HG03378 (cell line): ENCODE results near the gene ADD1.

Experiments used
- ATAC-seq: cut with Tn5 transposase; IDR thresholded peaks from one replicate; pipeline ENCODE4 v1.9.1; 2021; ENCODE audit warnings: mild to moderate bottlenecking, moderate library complexity; ENCODE audit not compliant: unreplicated experiment

The ADD1 gene

DNA sequence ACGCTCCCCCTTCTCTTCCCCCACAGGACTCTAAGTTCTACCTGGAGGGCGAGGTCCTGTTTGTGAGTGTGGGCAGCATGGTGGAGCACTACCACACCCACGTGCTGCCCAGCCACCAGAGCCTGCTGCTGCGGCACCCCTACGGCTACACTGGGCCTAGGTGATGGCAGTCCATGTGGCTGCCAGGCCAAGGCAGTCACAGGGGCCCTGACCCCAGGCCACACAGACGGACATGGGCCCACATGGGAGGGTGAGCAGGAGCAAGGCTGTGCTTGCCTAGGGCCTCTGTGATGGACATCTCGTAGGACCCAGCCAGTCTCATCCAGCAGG is 10.0 kb upstream of the ADD1 start:
- no peak for ATAC-seq

DNA sequence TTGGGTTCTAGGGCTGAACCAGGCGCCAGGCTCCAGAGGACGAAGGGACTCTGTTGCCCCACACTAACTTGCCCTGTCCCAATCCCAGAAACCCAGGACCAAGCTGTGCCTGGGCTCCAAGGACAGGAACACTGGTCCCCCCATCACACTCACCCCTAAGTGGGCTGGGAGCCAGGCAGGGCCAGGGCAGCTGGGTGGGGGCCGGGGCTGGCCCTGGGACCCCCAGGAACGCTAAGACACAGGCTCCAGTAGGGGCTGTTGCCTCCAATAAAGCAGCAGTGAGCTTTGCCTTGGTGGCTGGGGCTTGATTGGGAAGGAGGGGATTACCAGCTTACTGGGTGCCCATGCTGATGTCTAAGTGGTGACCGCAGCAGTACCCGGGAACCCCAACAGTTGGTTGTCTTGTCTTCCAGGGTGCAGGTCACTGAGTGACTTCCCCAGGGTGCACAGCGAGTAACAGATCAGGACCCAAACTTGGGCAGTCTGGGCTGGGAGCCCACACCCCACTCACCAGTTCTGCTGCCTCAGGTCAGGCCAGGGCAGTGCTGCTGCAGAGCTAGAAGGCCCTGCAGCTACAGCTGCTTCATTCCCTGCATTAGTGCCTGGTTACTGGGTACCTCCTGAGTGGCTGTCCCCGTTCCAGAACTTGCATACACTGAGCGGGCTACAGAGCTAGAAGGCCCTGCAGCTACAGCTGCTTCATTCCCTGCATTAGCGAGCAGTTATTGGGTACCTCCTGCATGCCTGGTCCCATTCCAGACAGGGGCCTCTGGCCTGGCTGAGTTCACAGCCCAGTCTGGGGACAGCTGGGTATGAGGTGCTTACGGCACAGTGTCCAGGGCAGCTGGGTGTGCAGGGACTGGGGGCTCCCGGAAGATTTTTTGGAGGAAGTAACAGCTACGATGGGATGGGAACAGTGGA is 9.4 kb upstream of the ADD1 start:
- no peak for ATAC-seq

DNA sequence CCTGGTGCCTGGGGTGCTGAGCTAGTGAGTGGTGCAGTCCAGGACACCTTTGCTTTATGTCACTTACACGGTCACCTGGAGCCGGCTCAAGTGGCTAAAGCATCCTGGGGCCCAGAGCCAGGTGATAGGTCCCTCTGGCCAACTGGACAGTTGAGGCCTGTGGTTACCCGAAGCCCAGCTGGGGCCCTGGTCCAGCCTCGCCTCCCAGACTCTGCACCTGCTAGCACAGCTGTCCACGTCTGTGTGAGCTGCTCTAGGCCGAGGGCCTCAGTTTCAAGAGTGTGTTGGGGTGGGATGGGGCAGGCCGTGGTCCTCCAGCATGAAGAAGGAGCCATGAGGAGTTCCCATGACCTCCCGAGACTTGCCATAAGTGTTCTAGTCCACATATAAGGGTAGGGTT is 7.7 kb upstream of the ADD1 start:
- ATAC-seq: no peak

DNA sequence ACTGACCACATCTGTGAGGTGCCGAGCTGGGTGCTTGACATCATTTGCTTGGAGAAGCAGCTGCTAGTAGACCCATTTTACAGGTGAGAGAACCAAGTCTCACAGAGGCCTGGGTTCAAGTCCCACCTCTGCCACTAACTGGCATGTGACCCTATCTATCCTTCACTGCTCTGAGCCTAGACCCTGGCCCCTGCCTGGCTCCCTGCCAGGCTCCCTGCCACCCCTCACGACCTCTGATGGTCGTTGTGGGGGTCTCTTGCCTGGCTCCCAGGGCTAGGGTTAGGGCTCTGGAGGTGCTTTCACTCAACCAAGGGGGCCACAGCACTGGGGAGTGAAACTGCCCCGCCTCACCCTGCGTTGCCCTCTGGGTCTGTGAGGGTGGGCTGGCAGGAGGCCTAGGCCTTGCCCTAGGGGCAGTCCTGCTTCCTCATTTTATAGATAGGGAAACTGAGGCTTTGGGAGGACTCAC is 7.2 kb upstream of the ADD1 start:
- no peak for ATAC-seq

DNA sequence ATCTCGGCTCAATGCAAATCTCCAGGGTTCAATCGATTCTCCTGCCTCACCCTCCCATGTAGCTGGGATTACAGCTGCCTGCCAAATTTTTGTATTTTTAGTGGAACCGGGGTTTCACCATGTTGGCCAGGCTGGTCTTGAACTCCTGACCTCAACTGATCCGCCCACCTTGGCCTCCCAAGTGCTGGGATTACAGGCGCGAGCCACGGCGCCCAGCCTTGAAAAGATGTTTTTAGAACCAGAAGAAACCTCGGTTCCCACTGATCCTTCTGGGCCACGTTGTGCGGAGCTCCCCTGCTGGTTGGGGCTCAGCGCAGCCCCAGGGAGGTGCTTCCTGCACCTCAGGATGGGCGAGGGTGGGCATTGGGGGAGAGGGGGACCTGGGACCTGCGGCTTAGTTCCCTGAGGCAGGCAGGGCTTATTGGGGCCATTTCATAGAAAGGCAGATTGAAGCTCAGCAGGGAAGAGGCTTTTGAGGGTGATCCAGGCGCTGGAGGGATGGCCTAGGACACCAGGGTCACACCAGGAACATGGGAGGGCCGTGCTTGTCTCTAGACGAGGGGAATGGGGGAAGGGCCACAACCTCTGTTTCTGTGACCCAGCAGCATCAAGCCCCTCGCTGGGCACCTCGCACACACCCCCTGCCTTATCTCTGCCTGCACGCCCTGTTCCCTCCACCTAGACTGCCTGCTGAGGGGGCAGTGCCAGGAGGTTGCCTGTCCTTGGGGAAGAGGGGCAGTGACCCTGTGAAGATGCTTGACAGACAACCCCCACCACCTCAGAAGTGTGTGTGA is 6.3 kb upstream of the ADD1 start:
- no peak for ATAC-seq

DNA sequence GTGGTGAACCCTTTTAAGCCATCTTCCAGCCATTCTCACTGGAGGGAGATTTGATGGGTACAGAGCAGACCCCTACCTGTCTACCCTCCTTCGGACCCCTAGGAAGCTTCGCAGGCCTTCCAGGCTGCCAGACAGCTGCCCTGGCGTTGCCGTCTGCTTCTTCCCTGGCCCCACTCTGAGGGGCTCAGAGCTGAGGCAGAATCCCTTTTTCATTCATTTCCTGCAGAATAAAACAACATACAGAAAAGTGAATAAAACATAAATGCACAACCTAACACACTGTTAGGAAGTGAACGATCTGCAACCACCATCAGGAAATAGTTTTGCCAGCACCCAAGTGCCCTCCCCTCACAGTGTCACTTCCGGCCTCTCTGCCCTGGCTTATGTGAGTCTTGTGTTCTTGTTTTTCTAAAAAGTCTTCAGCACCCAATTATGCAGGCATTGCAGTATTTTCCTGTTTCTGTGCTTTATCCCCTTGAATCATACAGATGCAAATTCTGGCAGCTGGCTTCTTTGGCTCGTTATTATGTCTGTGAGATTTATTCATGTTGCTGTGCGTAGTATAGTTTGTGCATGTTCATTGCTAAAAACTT is 5.6 kb upstream of the ADD1 start:
- no peak for ATAC-seq

DNA sequence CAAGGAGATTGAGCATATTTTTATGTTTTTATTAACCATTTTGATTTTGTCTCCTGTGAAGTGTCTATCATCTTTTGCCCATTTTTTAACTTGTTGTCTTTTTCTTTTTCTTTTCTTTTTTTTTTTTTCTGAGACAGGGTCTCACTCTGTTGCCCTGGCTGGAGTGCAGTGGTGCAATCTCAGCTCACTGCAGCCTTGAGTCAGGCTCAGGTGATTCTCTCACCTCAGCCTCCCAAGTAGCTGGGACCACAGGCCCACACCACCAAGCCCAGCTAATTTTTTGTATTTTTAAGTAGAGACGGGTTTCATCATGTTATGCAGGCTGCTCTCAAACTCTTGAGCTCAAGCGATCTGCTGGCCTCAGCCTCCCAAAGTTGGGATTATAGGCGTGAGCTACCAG is 4.6 kb upstream of the ADD1 start:
- ATAC-seq: no peak

DNA sequence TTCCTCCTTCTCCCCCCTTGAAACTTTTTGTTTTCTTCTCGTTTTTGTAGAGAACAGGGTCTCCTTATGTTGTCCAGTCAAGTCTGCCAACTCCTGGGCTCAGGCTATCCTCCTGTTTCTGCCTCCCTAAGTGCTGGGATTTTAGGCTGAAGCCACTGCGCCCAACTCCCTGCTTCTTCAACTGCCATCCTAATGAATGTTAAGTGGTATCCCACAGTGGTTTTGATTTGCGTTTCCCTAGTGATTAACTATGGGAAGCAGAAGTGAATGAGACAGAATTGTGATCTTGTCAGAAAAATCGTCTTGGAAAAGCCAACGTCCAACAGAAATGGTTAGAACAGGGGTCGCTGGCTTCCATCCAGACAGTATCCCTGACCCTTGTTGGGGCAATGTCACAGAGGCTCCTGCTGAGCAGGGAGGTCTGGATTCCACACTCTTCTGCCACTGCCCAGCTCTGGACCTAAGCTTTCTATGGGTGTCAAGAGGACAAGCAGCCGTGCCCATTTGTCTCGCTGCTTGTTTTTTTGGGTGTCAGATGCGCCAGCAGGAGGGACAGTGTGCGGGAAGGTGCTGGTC is 869 bp upstream of the ADD1 start:
- ATAC-seq: no peak

DNA sequence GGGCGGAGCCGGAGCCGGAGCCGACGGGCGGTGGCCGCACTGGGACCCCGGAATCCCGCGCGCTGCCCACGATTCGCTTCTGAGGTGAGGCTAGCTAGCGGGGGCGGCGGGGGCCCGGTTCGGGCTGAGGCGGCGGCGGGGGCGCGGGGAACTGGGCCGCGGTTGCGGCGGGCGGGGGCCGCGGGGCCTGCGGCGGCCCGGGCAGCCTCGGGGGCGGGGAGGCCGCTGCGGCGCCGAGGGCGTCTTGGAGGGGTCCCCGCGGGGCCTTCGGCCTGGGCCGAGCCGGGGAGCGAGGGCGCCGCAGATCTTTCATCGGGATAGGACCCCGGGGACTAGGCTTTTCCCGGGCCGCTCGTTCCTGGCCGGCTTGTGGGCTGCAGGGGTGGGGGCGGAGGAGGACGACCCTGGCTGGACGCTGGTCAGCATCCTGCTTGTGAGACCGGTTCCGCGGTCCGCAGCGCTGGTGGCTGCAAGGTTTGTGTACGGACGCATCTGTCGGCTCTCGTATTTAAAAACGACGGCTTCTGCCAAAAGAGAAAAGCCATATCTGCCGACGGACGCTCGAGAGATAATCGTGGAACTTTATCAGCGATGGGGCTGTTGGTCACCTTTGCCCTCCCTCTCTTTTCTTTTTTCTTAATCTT is 419 bp downstream of the ADD1 start:
- no peak for ATAC-seq

DNA sequence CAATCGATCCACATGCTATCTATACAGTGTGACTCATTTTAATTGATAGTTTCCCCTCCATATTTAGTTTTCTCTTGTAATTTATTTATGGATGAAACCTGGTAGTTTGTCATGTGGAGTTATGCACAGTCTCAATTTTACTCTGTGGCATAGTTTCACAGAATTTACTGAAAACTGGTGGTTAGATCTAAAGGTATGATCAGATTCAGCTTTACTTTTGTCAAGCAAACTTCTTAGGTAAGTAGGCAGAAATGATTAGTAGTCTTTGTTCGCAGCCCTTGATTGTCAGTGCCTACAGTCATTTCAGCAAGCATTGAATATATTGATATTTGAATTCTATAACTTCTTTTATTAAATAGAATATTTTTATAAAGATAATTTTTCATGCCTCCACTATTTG is 2.5 kb downstream of the ADD1 start:
- ATAC-seq: no peak

DNA sequence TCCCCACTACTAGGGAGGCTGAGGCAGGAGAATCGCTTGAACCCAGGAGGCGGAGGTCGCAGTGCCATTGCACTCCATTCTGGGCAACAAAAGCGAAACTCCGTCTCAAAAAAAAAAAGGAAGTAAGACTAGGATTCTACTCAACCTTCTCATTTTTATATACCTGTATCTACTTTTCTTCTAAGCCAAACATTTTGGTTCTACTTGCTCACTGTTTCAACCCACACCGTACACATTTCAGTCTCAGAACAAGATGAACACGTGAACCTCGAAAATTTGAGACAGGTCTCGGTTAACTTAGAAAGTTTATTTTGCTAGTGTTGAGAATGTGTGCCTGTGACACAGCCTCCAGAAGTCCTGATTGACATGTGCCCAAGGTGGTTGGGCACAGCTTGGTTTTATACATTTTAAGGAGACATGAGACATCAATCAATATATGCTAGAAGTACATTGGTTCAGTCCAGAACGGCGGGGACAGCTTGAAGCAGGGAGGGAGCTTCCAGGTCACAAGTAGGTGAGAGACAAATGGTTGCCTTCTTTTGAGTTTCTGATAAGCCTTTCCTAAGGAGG is 3.7 kb downstream of the ADD1 start:
- ATAC-seq: no peak

DNA sequence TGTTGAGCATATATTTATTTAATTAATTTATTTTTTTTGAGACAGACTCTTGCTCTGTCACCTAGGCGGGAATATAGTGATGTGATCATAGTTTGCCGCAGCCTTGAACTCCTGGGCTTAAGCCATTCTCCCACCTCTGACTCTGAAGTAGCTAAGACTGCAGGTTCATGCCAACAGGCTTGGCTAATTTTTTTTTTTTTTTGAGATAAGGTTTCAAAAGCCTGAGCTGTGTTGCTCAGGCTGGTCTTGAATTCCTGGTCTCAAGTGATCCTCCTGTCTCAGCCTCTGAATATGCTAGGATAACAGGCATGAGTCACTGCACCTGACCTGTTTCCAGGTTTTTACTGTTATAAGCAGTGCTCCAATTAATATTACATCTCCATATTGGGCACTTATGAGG is 4.8 kb downstream of the ADD1 start:
- no peak for ATAC-seq

DNA sequence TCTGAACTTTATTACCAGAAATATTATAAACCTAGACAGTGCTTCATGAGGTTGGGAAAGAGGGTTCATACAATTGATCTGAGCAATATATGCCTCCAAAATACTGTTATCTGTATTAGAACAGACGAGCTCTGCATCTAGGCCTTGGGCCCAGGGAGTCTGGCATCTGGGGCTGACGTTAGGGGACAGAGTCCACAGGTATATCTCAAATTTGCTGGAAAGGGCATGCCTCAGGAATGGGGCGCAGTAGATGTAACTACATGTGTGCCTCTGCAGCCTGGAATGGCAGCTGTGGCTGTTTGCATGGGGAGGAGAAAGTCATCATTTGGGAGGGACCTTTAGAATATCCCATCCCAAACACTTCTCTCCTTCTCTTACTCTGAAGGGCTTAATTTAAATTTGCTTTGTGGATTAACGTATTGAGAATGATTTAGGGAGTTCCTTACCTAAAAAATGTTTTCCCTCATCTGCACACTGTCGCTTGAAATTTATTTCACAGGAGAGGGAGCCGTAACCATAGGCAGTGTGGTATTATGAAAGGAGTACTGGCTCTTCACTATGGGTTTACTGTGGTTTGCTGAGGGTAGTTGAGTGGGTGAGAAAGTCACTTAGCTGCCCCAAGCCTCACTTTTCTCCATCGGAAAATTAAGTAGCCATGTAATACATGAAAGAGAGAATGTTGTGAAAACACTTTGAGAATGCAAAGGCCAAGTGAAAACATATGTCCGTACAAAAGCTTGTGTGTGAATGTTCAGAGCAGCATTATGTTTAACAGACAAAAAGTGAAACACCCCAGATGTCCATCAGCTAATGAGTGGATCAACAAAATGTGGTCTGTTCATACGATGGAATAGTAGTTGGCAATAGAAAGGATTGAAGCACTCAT is 5.9 kb downstream of the ADD1 start:
- no peak for ATAC-seq

DNA sequence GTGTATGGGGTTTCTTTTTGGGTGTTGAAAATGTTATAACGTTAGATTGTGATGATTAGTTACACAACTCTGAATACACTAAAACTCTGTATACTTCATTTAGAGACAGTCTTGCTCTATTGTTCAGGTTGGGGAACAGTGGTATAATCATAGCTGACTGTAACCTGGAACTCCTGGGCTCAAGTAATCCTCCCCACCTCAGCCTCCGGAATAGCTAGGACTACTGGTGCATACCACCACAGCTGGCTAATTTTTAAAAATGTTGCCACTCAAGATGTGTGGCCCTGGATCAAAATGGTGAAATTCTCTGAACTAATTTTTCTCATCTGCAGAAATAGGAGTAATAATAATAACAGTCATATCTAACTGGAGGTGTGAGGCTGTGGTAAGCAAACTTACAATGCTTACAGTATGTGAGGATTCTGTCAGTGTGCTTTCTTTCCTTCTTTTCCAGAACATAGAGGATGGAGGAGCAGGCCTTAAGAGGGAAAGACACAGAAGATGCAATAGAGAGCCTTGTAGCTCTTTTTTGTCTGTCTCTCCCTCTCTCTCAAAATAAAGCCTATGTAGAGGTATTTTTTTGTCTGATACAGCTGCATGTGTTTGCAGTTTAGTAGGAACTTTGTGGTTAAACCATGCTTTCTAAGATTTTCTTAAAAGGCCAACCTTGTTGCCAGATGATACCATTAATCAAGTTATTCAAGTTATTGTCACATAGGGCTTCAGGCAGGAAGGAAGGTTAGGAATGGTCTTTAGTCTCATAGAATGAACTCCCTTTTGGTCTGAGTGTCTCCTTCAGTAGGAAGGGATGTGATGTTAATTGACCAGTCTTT is 7.5 kb downstream of the ADD1 start:
- ATAC-seq: no peak

DNA sequence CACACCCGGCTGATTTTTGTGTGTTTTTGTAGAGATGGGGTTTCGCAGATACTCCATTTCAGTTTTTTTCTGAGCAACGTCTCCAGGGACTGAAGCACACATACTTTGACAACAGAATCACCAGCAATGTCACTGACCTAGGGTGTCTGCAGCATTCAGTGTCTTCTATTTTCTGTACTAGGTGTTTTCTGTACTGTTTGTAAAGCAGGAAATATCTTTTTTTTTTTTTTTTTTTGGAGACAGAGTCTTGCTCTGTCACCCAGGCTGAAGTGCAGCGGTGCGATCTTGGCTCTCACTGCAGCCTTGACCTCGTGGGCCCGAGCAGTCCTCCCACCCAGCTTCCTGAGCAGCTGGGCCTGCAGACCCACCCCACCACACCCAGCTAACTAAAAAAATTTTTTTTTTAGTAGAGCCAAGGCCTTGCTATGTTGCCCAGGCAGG is 8.9 kb downstream of the ADD1 start:
- no peak for ATAC-seq

DNA sequence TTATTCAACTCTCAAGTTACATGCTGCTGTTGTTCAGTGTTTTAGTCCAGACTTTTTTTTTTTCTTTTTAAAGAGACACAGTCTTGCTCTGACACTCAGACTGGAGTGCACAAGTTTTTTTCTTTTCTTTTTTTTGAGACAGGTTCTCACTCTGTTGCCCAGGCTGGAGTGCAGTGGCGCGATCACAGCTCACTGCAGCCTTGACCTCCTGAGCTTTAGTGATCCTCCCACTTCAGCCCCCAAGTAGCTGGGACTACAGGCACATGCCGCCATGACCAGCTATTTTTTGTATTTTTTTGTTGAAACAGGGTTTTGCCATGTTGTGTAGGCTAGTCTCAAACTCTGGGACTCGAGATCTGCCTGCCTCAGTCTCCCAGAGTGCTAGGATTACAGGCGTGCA is 11.9 kb downstream of the ADD1 start:
- ATAC-seq: no peak

DNA sequence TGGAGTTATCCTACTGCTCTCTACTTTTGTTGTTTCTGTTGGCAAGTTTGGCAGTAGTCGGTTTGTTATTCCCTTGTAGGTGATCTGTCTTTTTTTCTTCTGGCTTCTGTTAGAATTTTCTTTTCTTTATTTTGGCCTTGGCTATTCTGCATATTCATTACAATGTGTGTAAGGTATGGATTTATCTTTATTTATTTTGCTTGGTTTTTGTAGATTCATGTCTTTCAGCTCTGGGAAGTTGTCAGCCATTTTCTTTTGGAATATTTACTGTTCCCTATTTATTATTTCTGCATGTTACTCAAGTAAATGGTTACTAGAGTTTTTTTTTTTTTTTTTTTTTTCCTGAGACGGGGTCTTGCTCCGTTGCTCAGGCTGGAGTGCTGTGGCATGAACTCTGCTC is 12.6 kb downstream of the ADD1 start:
- ATAC-seq: no peak

DNA sequence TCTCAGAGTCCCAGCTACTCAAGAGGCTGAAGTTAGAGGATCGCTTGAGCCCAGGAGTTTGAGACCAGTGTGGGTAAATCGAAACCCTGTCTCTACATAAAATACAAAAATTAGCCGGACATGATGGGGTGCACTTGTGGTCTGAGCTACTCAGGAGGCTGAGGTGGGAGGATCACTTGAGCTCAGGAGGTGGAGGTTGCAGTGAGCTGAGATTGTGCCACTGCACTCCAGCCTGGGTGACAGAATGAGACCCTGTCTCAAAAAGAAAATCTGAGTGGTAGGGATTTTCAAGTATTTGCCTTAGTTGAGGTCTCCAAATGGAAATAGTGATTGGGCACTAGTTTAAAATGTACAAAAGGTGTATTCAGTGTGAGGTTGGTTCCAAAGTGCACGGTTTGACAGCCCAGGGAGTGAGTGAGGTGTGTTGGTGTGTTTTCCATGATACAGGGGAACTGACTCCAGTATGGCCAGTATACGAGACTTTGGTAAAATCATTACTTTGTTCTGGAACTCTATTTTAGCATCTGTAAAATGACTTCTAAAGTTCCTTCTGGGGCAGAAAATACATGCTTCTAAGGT is 13.8 kb downstream of the ADD1 start:
- no peak for ATAC-seq
